Measurements from ENCODE around the gene NLRX1. TPM values are rescaled to one million over a fixed set of nuclear protein-coding genes. Genes with fewer than 3 reads are reported as not detected.
"Not testable (repeated sequence)": the region's sequence is repeated elsewhere in the genome, so short reads cannot be mapped to it uniquely, and the experiment has no call there.

The NLRX1 gene
- total RNA-seq, 1 donor: 16.4 TPM

DNA sequence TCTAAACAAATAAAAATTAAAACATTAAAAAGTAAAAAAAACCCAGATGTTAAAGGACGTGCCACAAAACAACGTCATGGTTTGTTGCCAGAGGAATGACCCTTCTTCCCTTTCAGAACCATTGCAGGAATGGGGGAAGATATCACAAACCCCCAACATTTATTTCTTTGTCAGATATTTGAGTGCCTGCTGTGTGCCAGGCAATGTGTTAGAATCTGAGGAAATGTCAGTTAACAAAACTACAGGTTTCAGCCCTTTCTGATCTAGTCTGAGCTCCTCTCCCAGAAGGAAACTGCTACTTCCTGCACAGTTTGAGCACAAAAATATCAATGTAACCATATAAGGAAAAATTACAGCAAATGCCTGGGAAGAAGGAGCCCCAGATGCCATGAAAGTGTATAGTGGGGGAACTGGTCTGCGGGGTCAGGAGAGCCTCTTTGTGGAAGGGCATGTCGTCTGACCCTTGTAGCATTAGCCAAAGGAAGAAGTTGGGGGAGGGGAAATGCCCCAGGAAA is 9.7 kb downstream of the NLRX1 start:
- no peak overlapping the region for H3K4me3 ChIP-seq (ENCODE audit: low read depth, low read length)
- TF ChIP-seq, protein P1, sequence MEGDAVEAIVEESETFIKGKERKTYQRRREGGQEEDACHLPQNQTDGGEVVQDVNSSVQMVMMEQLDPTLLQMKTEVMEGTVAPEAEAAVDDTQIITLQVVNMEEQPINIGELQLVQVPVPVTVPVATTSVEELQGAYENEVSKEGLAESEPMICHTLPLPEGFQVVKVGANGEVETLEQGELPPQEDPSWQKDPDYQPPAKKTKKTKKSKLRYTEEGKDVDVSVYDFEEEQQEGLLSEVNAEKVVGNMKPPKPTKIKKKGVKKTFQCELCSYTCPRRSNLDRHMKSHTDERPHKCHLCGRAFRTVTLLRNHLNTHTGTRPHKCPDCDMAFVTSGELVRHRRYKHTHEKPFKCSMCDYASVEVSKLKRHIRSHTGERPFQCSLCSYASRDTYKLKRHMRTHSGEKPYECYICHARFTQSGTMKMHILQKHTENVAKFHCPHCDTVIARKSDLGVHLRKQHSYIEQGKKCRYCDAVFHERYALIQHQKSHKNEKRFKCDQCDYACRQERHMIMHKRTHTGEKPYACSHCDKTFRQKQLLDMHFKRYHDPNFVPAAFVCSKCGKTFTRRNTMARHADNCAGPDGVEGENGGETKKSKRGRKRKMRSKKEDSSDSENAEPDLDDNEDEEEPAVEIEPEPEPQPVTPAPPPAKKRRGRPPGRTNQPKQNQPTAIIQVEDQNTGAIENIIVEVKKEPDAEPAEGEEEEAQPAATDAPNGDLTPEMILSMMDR (IDR thresholded peaks at IDR 0.05; ENCODE audit: insufficient read depth, low read depth, low read length): no peak
- DNase-seq (ENCODE audit: low read depth): no peak

DNA sequence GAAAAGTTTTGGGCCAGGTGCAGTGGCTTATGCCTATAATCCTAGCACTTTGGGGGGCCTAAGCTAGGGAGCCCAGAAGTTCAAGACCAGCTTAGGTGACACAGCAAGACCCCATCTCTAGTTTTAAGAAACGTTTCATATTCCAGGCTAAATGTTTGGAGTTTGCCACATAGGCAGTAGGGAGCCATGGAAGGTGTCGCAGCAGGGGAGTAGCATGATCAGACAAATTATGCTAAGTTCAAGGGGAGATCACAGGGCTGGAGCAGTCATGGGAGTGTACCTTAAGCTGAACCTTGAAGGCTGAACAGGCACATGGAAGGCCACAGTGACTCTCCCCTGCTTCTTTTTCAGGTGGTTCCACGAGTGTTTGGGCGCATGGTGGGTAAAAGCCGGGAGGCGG is 10.8 kb downstream of the NLRX1 start:
- TF ChIP-seq, protein P1 (IDR thresholded peaks at IDR 0.05; ENCODE audit: insufficient read depth, low read depth, low read length): no peak
- DNase-seq (ENCODE audit: low read depth): no peak
- no peak overlapping the region for H3K4me3 ChIP-seq (ENCODE audit: low read depth, low read length)

DNA sequence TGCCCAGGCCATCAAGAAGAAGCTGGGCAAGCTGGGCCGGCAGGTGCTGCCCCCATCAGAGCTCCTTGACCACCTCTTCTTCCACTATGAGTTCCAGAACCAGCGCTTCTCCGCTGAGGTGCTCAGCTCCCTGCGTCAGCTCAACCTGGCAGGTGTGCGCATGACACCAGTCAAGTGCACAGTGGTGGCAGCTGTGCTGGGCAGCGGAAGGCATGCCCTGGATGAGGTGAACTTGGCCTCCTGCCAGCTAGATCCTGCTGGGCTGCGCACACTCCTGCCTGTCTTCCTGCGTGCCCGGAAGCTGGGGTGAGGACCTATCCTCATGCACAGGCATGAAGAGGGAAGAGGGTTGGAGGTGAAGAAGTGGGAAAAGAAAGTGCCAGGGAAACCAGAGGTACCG is 11.5 kb downstream of the NLRX1 start:
- TF ChIP-seq, protein P1 (IDR thresholded peaks at IDR 0.05; ENCODE audit: insufficient read depth, low read depth, low read length): no peak
- DNase-seq (ENCODE audit: low read depth): no peak

DNA sequence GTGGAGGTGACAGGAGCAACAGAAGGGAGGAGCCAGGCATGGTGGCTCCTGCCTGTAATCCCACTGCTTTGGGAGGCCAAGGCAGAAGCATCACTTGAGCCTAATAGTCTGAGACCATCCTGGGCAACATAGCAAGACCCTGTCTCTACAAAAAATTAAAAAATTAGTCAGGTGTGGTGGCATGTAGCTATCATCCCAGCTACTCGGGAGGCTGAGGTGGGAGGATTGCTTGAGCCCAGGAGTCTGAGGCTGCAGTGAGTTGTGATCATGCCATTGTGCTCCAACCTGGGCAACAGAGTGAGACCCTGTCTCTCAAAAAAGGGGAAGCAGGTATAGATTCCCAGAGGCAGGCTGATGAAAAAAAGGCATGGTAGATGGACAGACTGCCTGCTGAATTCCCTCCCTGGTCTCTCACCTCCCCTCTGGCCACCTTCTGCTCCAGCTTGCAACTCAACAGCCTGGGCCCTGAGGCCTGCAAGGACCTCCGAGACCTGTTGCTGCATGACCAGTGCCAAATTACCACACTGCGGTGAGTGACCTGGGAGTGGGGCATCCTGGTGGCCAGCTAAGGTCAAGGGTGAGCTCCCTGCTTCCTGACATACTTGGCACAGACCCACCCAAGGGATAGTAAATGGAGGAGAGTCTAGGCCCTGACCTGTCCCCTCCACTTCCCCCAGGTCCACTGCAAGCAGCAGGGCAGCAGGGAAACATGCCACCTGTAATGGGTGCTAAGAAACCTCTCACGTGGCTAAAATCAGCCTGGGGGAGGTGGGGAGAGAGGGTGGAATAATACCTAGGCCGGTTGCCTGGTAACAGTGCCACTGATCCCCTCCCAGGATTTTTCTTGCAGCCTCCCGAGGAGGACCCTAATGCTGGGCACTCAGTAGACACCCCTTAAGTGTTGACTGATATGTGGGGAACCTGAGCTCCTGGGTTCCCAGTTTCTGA is 12.5 kb downstream of the NLRX1 start:
- DNase-seq (ENCODE audit: low read depth): no peak
- no peak overlapping the region for H3K4me3 ChIP-seq (ENCODE audit: low read depth, low read length)
- TF ChIP-seq, protein P1 (IDR thresholded peaks at IDR 0.05; ENCODE audit: insufficient read depth, low read depth, low read length): no peak

More for the DNA sequence above, 11.5 kb downstream of the NLRX1 start:
- no peak overlapping the region for H3K4me3 ChIP-seq (ENCODE audit: low read depth, low read length)

DNA sequence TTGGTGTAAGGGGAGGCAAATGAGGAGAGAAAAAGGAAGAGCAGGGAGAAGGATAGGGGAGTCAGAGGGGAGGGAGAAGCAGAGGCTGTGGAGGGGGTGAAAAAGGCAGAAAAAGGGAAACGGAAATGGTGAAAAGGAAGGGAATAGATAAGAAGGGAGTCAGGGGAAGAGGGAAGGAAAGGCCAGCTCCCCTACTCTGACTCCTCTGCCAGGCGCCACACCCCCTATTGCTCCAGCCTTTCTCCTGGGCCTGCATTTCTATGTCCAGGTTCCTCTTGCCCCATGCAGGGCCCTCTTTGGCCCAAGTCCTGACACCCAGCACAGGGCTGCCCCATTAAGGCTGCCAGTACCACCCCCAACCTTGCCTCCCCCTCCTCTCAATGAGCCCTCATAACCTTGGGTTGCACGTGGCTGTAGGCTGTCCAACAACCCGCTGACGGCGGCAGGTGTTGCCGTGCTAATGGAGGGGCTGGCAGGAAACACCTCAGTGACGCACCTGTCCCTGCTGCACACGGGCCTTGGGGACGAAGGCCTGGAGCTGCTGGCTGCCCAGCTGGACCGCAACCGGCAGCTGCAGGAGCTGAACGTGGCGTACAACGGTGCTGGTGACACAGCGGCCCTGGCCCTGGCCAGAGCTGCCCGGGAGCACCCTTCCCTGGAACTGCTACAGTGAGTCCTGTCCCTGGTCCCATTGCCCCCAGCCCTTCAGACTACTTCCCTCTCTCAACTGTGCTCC is 13.3 kb downstream of the NLRX1 start:
- TF ChIP-seq, protein P1 (IDR thresholded peaks at IDR 0.05; ENCODE audit: insufficient read depth, low read depth, low read length): no peak
- H3K4me3 ChIP-seq (ENCODE audit: low read depth, low read length): no peak overlapping the region
- no peak for DNase-seq (ENCODE audit: low read depth)

DNA sequence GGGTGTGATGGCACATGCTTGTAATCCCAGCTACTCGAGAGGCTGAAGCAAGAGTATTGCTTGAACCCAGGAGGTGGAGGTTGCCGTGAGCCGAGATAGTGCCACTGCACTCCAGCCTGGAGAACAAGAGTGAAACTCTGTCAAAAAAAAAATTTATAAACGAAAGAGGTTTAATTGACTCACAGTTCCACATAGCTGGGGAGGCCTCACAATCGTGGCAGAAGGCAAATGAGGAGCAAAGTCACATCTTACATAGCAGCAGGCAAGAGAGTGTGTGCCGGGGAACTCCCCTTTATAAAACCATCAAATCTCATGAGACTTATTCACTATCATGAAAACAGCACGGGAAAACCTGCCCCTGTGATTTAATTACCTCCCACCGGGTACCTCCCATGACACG is 15.9 kb downstream of the NLRX1 start:
- H3K4me3 ChIP-seq (ENCODE audit: low read depth, low read length); DNase-seq (ENCODE audit: low read depth): not testable (repeated sequence)

Measured in fibroblast of villous mesenchyme (primary cell).